ENCODE results near the gene CXCL3. TPM values are rescaled to one million over a fixed set of nuclear protein-coding genes. Genes with fewer than 3 reads are reported as not detected.

CXCL3 gene
- total and polyA plus RNA-seq, 9 of the 15 experiments (the other 6 are each of a cell fraction or from before 2014, with no cell fraction given) = 2.3 to 8.9 (median 6.1) TPM

DNA sequence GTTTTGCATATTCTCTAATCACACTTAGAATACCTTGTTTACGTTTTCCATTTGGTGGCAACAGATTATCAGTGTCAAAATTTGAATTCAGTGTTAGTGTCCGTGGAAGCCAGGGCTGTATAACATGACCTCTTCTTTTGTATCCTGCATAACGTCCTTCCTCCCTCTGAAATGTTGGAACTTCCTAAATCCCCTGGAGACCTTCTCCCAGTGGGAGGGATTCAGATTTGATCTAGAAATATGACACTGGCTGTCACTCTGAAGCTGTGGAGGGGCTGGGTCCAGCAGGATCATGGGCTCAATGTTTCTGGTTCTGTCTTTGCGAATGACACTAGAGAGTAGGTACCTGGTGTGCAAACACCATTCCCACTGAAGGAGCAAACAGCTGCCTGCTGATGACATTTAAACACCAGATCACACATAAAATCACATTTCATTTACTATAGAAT lies 850 bp upstream of the CXCL3 start:
- H3K36me3 ChIP-seq (ENCODE audit: control insufficient read depth, insufficient read depth, low read length) = peaks cover 3% of the 10 kb centered on the region; the same call in 2 of the 3 replicates
- no peaks in the 10 kb centered on the region for H3K9me1 ChIP-seq (ENCODE audit: control insufficient read depth, insufficient read depth, low read length)
- peak overlapping the region; percentile 88 for H3K27ac ChIP-seq (ENCODE audit: extremely low read depth, low read depth, low read length)
- in situ Hi-C loops (cut with MboI) (loop anchor here (10.0 kb wide), 2 partner anchors 315 to 375 kb away; no protein-coding TSS in a partner anchor), intact Hi-C loops (cut with micrococcal nuclease) (loop anchor here (1.0 to 10.0 kb wide), 7 partner anchors 17 to 377 kb away; partner anchors contain the start of genes CXCL1 and CXCL2)
- WGBS (ENCODE audit: insufficient coverage, low coverage, missing lambda C conversion rate) = 5% methylated on average over 4 of the region's 4 CpGs
- peak; percentile 29 for ATAC-seq
- H3K4me3 ChIP-seq = peak overlapping the region; percentile 55
- H3K79me2 ChIP-seq (ENCODE audit: control insufficient read depth, insufficient read depth, low read length) = peaks cover 24% of the 10 kb centered on the region
- H3K4me1 ChIP-seq (replicated peaks in 1 of 2; ENCODE audit: control insufficient read depth in 2 of 2, insufficient read depth in 2 of 2, low read length in 2 of 2) = peaks cover 3 to 16% of the 10 kb centered on the region in 2 experiments; a peak in 3 of 5 replicates
- POLR2A ChIA-PET = interaction anchor here (0.5 to 2.7 kb wide), 14 partner anchors 13 to 1318 kb away, joined by 3 to 23 read pairs (median 4); partner anchors contain the start of gene CXCL2
- peak overlapping the region; percentile 93 to 95; a peak in 3 of 4 replicates for H3K9ac ChIP-seq (ENCODE audit: insufficient read depth in 1 of 2, low read depth in 2 of 2, low read length in 2 of 2)
- CTCF ChIA-PET (ENCODE audit: low intra/inter-chr PET ratio) = no interaction called here
- peak overlapping the region; percentile 88 for H2AFZ ChIP-seq (ENCODE audit: low read depth, low read length)
- H3K27me3 ChIP-seq (ENCODE audit: control insufficient read depth in 2 of 2, insufficient read depth in 2 of 2, low read length in 2 of 2) = no peaks in the 10 kb centered on the region
- peak overlapping the region; percentile 88 for H3K4me2 ChIP-seq (ENCODE audit: insufficient read depth, low read length)
- BruUV-seq (replicated peaks) = TSS peak; percentile 87
- H4K20me1 ChIP-seq (replicated peaks; ENCODE audit: control insufficient read depth, insufficient read depth, low read length) = no peaks in the 10 kb centered on the region
- H3K9me3 ChIP-seq (replicated peaks; ENCODE audit: control insufficient read depth, insufficient read depth, low read depth, low read length) = no peaks in the 10 kb centered on the region
- FAIRE-seq = peak; percentile 57
- DNase-seq (ENCODE audit: extremely low read depth in 1 of 4, low spot score in 3 of 4) = peak in 2 of 4 experiments; percentile 24 to 31
- TF ChIP-seq MEIS2 (IDR thresholded peaks at IDR 0.05; ENCODE audit: partially characterized antibody) (peak; percentile 83), BACH1 (tag; IDR thresholded peaks at IDR 0.05) (0 out of 2 replicates have a peak, but pooled peaks have one; percentile 46), ZNF589 (CRISPR knock-in tag; IDR thresholded peaks at IDR 0.05; ENCODE audit: low read depth) (0 out of 2 replicates have a peak, but pooled peaks have one; percentile 1), POLR2H (tag; IDR thresholded peaks at IDR 0.05; ENCODE audit: low read depth) (peak; percentile 86), ELF2 (CRISPR knock-in tag; IDR thresholded peaks at IDR 0.05) (peak; percentile 39; the same call in 1 of the 2 replicates), ZNF695 (CRISPR knock-in tag; IDR thresholded peaks at IDR 0.05) (no peak), MYC (IDR thresholded peaks at IDR 0.05; ENCODE audit: low read depth, low read length) (0 out of 2 replicates have a peak, but pooled peaks have one; percentile 18), MYC (CRISPR knock-in tag; IDR thresholded peaks at IDR 0.05; ENCODE audit: borderline replicate concordance, low read depth) (no peak), KLF16 (IDR thresholded peaks at IDR 0.05) (no peak), POLR2AphosphoS5 (IDR thresholded peaks at IDR 0.05; ENCODE audit: control insufficient read depth, insufficient read depth, low read depth, low read length) (0 out of 2 replicates have a peak, but pooled peaks have one; percentile 42), SRF (CRISPR knock-in tag; IDR thresholded peaks at IDR 0.05) (0 out of 4 replicates have a peak, but pooled peaks of 1 of the 2 experiments have one; percentile 59), FOSL1 (tag; conservative IDR thresholded peaks at IDR 0.05) (0 out of 2 replicates have a peak, but pooled peaks have one; percentile 19), DIDO1 (tag; IDR thresholded peaks at IDR 0.05; ENCODE audit: low read depth) (no peak), SP1 (CRISPR knock-in tag; IDR thresholded peaks at IDR 0.05) (peak; percentile 14; the same call in 1 of the 2 replicates), MAZ (CRISPR knock-in tag; conservative IDR thresholded peaks at IDR 0.05 in 1 of 2, IDR thresholded peaks at IDR 0.05 in 1 of 2) (no peak)
- TF ChIP-seq, protein P1, sequence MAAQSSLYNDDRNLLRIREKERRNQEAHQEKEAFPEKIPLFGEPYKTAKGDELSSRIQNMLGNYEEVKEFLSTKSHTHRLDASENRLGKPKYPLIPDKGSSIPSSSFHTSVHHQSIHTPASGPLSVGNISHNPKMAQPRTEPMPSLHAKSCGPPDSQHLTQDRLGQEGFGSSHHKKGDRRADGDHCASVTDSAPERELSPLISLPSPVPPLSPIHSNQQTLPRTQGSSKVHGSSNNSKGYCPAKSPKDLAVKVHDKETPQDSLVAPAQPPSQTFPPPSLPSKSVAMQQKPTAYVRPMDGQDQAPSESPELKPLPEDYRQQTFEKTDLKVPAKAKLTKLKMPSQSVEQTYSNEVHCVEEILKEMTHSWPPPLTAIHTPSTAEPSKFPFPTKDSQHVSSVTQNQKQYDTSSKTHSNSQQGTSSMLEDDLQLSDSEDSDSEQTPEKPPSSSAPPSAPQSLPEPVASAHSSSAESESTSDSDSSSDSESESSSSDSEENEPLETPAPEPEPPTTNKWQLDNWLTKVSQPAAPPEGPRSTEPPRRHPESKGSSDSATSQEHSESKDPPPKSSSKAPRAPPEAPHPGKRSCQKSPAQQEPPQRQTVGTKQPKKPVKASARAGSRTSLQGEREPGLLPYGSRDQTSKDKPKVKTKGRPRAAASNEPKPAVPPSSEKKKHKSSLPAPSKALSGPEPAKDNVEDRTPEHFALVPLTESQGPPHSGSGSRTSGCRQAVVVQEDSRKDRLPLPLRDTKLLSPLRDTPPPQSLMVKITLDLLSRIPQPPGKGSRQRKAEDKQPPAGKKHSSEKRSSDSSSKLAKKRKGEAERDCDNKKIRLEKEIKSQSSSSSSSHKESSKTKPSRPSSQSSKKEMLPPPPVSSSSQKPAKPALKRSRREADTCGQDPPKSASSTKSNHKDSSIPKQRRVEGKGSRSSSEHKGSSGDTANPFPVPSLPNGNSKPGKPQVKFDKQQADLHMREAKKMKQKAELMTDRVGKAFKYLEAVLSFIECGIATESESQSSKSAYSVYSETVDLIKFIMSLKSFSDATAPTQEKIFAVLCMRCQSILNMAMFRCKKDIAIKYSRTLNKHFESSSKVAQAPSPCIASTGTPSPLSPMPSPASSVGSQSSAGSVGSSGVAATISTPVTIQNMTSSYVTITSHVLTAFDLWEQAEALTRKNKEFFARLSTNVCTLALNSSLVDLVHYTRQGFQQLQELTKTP (IDR thresholded peaks at IDR 0.05; ENCODE audit: low read depth in 1 of 2, partially characterized antibody in 2 of 2) = peak in 1 of 2 experiments; percentile 47
- TF ChIP-seq, protein P2, sequence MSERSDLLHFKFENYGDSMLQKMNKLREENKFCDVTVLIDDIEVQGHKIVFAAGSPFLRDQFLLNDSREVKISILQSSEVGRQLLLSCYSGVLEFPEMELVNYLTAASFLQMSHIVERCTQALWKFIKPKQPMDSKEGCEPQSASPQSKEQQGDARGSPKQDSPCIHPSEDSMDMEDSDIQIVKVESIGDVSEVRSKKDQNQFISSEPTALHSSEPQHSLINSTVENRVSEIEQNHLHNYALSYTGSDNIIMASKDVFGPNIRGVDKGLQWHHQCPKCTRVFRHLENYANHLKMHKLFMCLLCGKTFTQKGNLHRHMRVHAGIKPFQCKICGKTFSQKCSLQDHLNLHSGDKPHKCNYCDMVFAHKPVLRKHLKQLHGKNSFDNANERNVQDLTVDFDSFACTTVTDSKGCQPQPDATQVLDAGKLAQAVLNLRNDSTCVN (CRISPR knock-in tag; IDR thresholded peaks at IDR 0.05) = 0 out of 2 replicates have a peak, but pooled peaks have one; percentile 1

Measured in K562 (cell line).